Heart left ventricle (tissue), 16 donors: ENCODE data around the gene C10orf143. TPM values are rescaled to one million over a fixed set of nuclear protein-coding genes. Genes with fewer than 3 reads are reported as not detected.

Experiments used
- ATAC-seq, 4 donors: fragments of 200-7000 bp; cut with Tn5 transposase; one replicate each; pipeline ENCODE4 v1.9.1; 2020 to 2022; ENCODE audit warnings: moderate library complexity in 4 of 4, mild to moderate bottlenecking in 3 of 4, moderate number of reproducible peaks in 1 of 4
- DNase-seq, 5 donors: peaks; one replicate each; pipeline ENCODE4 v3.0.0-alpha.2; 2020
- H3K27ac ChIP-seq, 12 donors: fragments of 200-600 bp; sonication (generic) in 4 of 12; one replicate each; pipeline versions ENCODE4 v1.5.0 to v1.8.0; 2016 to 2022; ENCODE audit warnings: mild to moderate bottlenecking in 2 of 12
- H3K27me3 ChIP-seq, 9 donors: fragments of 200-600 bp; sonication (generic) in 2 of 9; one replicate each; pipeline versions ENCODE4 v1.5.1 to v1.8.0; 2016 to 2022; ENCODE audit warnings: mild to moderate bottlenecking in 3 of 9
- H3K36me3 ChIP-seq, 9 donors: fragments of 200-600 bp; sonication (generic) in 2 of 9; one replicate each; pipeline versions ENCODE4 v1.5.0 to v1.8.0; 2018 to 2022; ENCODE audit warnings: mild to moderate bottlenecking in 2 of 9
- H3K4me1 ChIP-seq, 12 donors: fragments of 200-600 bp; sonication (generic) in 4 of 12; one replicate each; pipeline versions ENCODE4 v1.5.0 to v1.8.0; 2016 to 2022; ENCODE audit warnings: mild to moderate bottlenecking in 3 of 12
- H3K4me3 ChIP-seq, 12 donors: fragments of 200-600 bp; sonication (generic) in 4 of 12; one replicate each; pipeline versions ENCODE4 v1.5.0 to v1.8.0; 2017 to 2022; ENCODE audit warnings: mild to moderate bottlenecking in 9 of 12, moderate library complexity in 4 of 12
- H3K9me3 ChIP-seq, 12 donors: fragments of 200-600 bp; sonication (generic) in 4 of 12; one replicate each; pipeline versions ENCODE4 v1.5.0 to v1.8.0; 2016 to 2022; ENCODE audit warnings: mild to moderate bottlenecking in 1 of 12
- POLR2A ChIP-seq, 2 donors: fragments of 450-650 bp; IDR thresholded peaks; one replicate each; pipeline ENCODE4 v1.6.1; 2017; ENCODE audit warnings: antibody characterized with exemption in 2 of 2, mild to moderate bottlenecking in 2 of 2, moderate library complexity in 2 of 2
- WGBS, 4 donors: extraction: QIAGEN DNeasy Blood & Tissue Kit in 2 of 4; methylation state at CpG; one replicate each; pipeline versions ENCODE4 v1.1.5 to v1.1.7; 2013 to 2018; 5-methylcytosine and 5-hydroxymethylcytosine counted together
- intact Hi-C, 10 donors: fragments of 100-400 bp; cut with DNase I; formaldehyde crosslinking; loops; one replicate each; pipeline versions ENCODE4 v1.11.1 to v1.14.2; 2022
- polyA plus RNA-seq, 2 donors: library from polyadenylated mRNA; stranded (reverse); fragments of 200-250 nt; gene quantifications; one replicate each; pipeline ENCODE4 v1.2.3, GENCODE V29; 2013
- total RNA-seq, 9 donors: library from RNA; depleted of rRNA in 2 of 9; stranded (reverse); fragments of >200 nt in 2 of 9; fragmentation: NEBNext Ultra II Directional in 3 of 9; extraction: Animal tissue kit (Norgen Biotek cat#: 25700) in 3 of 9; gene quantifications; one replicate each; pipeline versions ENCODE4 v1.1.0 to v1.2.4, GENCODE V29; 2016 to 2023
- TF ChIP-seq, protein P1 (sequence below), 12 donors: fragments of 200-600 bp; sonication (generic) in 4 of 12; IDR thresholded peaks; one replicate each; pipeline versions ENCODE4 v1.5.0 to v1.8.0; 2018 to 2022; ENCODE audit warnings: antibody characterized with exemption in 12 of 12, mild to moderate bottlenecking in 5 of 12
- donor health status: ischemic (EF 13 %, LVEDD 7.1; RV severe dilation, severe dysfunction).
- donor health status: healthy with polysubstance abuse.
- donor health status: DM: no; HTN: yes; CAD: no.
- donor health status: DM: no; HTN: no; CAD: no.
- donor health status: ischemic (EF 25% LVEDD 6.9; RV normal size, moderate dysfunction).
- donor health status: ischemic (EF 25% LVEDD 5.7; RV mildly dilated, moderate dysfunction).
- donor health status: healthy.
- donor health status: DM: yes; HTN: yes; CAD: no.
- donor health status: ischemic (EF 35%, LVEDD 5.7; RV mildly dilated, moderate dysfunction).
- donor health status: nonischemic (EF 11% LVEDD 7.7; RV severe dilation, severe dysfunction).
- donor health status: DM: yes; HTN: yes; CAD: no.
- donor health status: PGD.
- donor health status: ischemic (EF 29% LVEDD 5.4; RV normal size, mild dysfunction).
- donor health status: nonischemic (EF 23%, LVEDD 6.1; RV moderate dilation, normal function).

C10orf143 gene
- total and polyA plus RNA-seq, 11 donors = 0.32 to 3.7 (median 1.6) TPM; not detected in 1

DNA sequence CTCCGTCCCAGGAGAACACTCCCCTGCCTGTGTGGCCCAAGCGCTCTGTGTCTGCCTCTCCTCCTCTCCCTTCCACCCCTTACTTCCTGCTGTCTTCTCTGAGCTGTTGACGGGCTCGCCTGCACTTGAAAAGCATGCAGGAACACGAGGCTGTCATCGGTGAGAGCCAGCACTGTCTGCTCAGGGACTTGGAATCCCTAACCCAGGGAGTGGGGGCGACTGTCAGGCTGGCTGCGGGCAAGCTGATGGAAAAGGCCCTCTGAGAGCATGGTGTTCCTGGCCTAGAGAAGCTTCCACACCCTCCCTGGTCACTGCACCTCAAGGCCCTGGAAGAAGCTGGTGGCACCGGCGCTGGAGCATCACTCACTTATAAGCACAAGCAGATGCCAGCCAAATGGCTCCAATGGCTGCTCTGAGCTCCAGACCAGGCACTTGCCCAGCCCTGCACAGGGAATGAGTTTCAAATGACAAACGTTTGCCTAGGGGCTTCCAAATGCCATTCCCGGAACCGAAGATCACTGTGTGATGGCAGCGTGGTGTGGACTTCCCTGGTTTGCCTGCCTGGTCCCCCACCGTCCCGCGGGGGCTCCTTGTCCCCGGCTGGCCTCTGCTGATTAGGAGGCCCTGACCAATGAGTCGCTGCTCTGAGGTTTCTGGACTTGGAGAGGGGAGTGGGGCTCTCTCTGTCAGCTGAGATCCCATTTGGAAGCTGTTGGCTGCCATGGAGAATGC, 89.8 kb downstream of the C10orf143 start:
- TF ChIP-seq POLR2A (IDR thresholded peaks at IDR 0.05) = no peak
- TF ChIP-seq, protein P1, sequence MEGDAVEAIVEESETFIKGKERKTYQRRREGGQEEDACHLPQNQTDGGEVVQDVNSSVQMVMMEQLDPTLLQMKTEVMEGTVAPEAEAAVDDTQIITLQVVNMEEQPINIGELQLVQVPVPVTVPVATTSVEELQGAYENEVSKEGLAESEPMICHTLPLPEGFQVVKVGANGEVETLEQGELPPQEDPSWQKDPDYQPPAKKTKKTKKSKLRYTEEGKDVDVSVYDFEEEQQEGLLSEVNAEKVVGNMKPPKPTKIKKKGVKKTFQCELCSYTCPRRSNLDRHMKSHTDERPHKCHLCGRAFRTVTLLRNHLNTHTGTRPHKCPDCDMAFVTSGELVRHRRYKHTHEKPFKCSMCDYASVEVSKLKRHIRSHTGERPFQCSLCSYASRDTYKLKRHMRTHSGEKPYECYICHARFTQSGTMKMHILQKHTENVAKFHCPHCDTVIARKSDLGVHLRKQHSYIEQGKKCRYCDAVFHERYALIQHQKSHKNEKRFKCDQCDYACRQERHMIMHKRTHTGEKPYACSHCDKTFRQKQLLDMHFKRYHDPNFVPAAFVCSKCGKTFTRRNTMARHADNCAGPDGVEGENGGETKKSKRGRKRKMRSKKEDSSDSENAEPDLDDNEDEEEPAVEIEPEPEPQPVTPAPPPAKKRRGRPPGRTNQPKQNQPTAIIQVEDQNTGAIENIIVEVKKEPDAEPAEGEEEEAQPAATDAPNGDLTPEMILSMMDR (IDR thresholded peaks at IDR 0.05) = no peak

DNA sequence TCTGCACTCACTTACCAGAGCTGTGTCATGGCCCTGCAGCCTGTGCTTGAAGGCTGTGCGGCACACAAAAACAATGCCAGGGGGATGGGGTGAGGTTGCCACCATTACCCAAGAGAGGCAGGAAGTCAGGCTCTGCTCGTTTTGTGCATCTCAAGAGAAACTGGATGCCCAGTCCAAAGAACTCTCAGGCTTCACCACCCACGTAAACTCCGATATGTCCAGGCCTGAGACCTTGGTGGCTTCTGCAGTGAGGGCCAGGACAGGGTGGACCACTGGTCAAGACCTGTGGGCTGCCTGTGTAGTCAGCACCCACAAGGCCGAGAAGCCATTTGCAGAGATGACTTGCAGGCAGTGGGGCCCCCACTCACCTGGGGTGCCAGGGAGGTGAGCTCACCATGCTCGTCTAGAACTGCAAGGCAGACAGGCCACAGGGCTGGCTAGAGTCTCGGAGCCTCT, 91.9 kb downstream of the C10orf143 start:
- Histone ChIP-seq H3K4me3 (no peak overlapping the region), H3K9me3 (no peaks in the 10 kb centered on the region), H3K36me3 (no peaks in the 10 kb centered on the region), H3K27me3 (peaks cover 0 to 8% (median 0%) of the 10 kb centered on the region in 9 donors), H3K4me1 (peaks cover 0 to 8% (median 0%) of the 10 kb centered on the region in 12 donors), H3K27ac (no peak overlapping the region)
- ATAC-seq (no peak), DNase-seq (no peak)
- intact Hi-C loops = no loop called here
- TF ChIP-seq, protein P1 (IDR thresholded peaks at IDR 0.05) = no peak
- TF ChIP-seq POLR2A (IDR thresholded peaks at IDR 0.05) = no peak
- 73 to 85% (median 79%) methylated on average over 4 to 7 of the region's 7 CpGs for WGBS, 4 donors

More for the DNA sequence above, 89.8 kb downstream of the C10orf143 start:
- intact Hi-C loops = no loop called here
- no peak overlapping the region for H3K27ac ChIP-seq
- no peak overlapping the region for H3K4me3 ChIP-seq
- no peaks in the 10 kb centered on the region for H3K36me3 ChIP-seq
- 43 to 49% (median 48%) methylated on average over 17 to 19 of the region's 19 CpGs for WGBS, 4 donors
- peak in 2 of 4 donors; percentile 32 to 43 for ATAC-seq
- no peaks in the 10 kb centered on the region for H3K9me3 ChIP-seq
- no peak for DNase-seq
- peaks cover 0 to 8% (median 0%) of the 10 kb centered on the region in 12 donors for H3K4me1 ChIP-seq
- peaks cover 0 to 6% (median 0%) of the 10 kb centered on the region in 9 donors for H3K27me3 ChIP-seq

DNA sequence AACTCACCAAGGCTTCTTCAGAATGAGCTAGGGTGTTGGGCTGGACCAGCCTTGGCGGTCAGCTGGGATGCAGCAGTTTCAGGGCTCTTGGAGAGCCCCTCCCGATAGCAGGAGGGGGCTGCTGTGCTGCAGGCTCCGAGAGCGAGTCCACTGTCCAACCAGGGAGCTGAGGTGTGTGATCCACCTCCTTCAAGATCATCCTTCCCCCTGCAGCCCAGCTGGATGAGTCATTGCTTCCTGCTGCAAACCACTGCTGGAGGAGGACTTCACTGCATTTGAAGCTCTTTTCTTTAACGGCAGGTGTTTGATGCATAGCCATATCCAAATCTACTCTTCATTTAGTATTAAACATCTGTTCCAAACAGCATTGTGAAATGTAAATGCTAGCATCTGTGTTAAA, 92.4 kb downstream of the C10orf143 start:
- Histone ChIP-seq H3K27ac (no peak overlapping the region), H3K36me3 (no peaks in the 10 kb centered on the region), H3K9me3 (no peaks in the 10 kb centered on the region), H3K27me3 (peaks cover 0 to 13% (median 0%) of the 10 kb centered on the region in 9 donors), H3K4me3 (no peak overlapping the region), H3K4me1 (peaks cover 0 to 8% (median 0%) of the 10 kb centered on the region in 12 donors)
- TF ChIP-seq, protein P1 (IDR thresholded peaks at IDR 0.05) = no peak
- no peak for TF ChIP-seq POLR2A (IDR thresholded peaks at IDR 0.05)
- intact Hi-C loops = no loop called here
- DNase-seq (no peak), ATAC-seq (no peak)
- WGBS, 4 donors = 62 to 71% (median 69%) methylated on average over 2 to 5 of the region's 5 CpGs

DNA sequence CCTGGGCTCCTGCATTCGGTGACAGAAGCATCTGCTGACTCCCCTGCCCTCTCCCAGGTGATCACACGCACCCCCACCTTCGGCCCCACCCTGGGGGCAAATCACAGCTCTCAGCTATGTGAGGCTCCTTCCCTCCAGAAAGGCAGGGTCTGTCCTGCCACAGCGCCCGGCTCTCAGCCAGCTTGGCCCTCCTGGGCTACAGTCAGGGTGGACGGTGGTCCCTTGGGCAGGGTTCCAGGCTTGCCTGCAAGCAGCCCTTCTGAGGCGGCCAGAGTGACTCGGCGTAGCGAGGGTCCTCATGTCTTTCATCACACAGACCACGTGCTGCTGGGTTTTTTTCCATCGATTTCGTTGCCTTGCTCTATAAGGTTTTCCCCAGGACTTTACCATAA, 93.0 kb downstream of the C10orf143 start:
- Histone ChIP-seq H3K9me3 (no peaks in the 10 kb centered on the region), H3K4me1 (peaks cover 0 to 8% (median 0%) of the 10 kb centered on the region in 12 donors), H3K36me3 (no peaks in the 10 kb centered on the region), H3K27me3 (peaks cover 0 to 15% (median 0%) of the 10 kb centered on the region in 9 donors), H3K4me3 (no peak overlapping the region), H3K27ac (no peak overlapping the region)
- no peak for TF ChIP-seq POLR2A (IDR thresholded peaks at IDR 0.05)
- TF ChIP-seq, protein P1 (IDR thresholded peaks at IDR 0.05) = no peak
- ATAC-seq = no peak
- intact Hi-C loops = no loop called here
- DNase-seq = no peak
- WGBS, 4 donors = 82 to 90% (median 85%) methylated on average over 13 of the region's 13 CpGs
